Upper lobe of left lung (tissue), 6 donors: ENCODE measurements around the gene RPS6KA2. TPM values are rescaled to one million over a fixed set of nuclear protein-coding genes. Genes with fewer than 3 reads are reported as not detected.
A peak's percentile ranks its signal among the peaks of the same experiment; 100 is the strongest.
"Not testable (repeated sequence)": the region's sequence is repeated elsewhere in the genome, so short reads cannot be mapped to it uniquely, and the experiment has no call there.

Experiments used
- ATAC-seq, 2 donors: fragments of 200-7000 bp; cut with Tn5 transposase; one replicate each; pipeline ENCODE4 v1.9.1; 2022; ENCODE audit warnings: mild to moderate bottlenecking in 2 of 2, moderate library complexity in 2 of 2; ENCODE audit not compliant: low FRiP score in 2 of 2
- DNase-seq, 2 donors: peaks; one replicate each; pipeline ENCODE4 v3.0.0-alpha.2; 2019 to 2020
- H3K27ac ChIP-seq, 4 donors: fragments of 200-600 bp; sonication (generic); one replicate each; pipeline ENCODE4 v1.5.1; 2016 to 2019
- H3K27me3 ChIP-seq, 4 donors: fragments of 200-600 bp; sonication (generic); one replicate each; pipeline ENCODE4 v1.5.1; 2017 to 2019
- H3K36me3 ChIP-seq, 4 donors: fragments of 200-600 bp; sonication (generic); one replicate each; pipeline ENCODE4 v1.5.1; 2016 to 2019
- H3K4me1 ChIP-seq, 4 donors: fragments of 200-600 bp; sonication (generic); one replicate each; pipeline ENCODE4 v1.5.1; 2018 to 2019
- H3K4me3 ChIP-seq, 4 donors: fragments of 200-600 bp; sonication (generic); one replicate each; pipeline ENCODE4 v1.5.1; 2017 to 2019; ENCODE audit warnings: mild to moderate bottlenecking in 2 of 4, moderate library complexity in 1 of 4
- H3K9me3 ChIP-seq, 4 donors: fragments of 200-600 bp; sonication (generic); one replicate each; pipeline ENCODE4 v1.5.1; 2018 to 2019
- CTCF ChIP-seq, 6 experiments: fragments of 450-650 bp in 4 of 6; fragments of 200-600 bp in 2 of 6; sonication (generic) in 2 of 6; IDR thresholded peaks; one replicate each; pipeline ENCODE4 v1.5.1; 2016 to 2019; ENCODE audit warnings: antibody characterized with exemption in 6 of 6
- EP300 ChIP-seq, 4 donors: sonication (generic); formaldehyde crosslinking; IDR thresholded peaks; one replicate each; pipeline ENCODE4 v1.5.1; 2017; ENCODE audit warnings: antibody characterized with exemption in 4 of 4, control low read depth in 2 of 4
- POLR2A ChIP-seq, 4 donors: fragments of 450-650 bp; IDR thresholded peaks; one replicate each; pipeline ENCODE4 v1.5.1; 2016 to 2017; ENCODE audit warnings: antibody characterized with exemption in 4 of 4, mild to moderate bottlenecking in 2 of 4
- POLR2AphosphoS5 ChIP-seq, 2 donors: sonication (generic); formaldehyde crosslinking; IDR thresholded peaks; one replicate each; pipeline ENCODE4 v1.5.1; 2017; ENCODE audit warnings: antibody characterized with exemption in 2 of 2
- WGBS, 2 donors: methylation state at CpG; one replicate each; pipeline ENCODE4 v1.1.5; 2017 to 2018; 5-methylcytosine and 5-hydroxymethylcytosine counted together
- total RNA-seq, 6 donors: library from RNA; depleted of rRNA in 4 of 6; stranded (reverse); fragments of >200 nt in 4 of 6; gene quantifications; one replicate each; pipeline versions ENCODE4 v1.1.0 to v1.2.1, GENCODE V29; 2016 to 2021
- donor health status: DM: no; HTN: no; CAD: no; lungs with moderate emphysema.
- donor health status: DM: no; HTN: yes; CAD: no; lungs with severe emphysema.

The RPS6KA2 gene
- total RNA-seq, 6 donors from 2014 or later, result 101 to 233 (median 168) TPM

- Histone ChIP-seq H3K4me1 (peaks cover 16 to 29% (median 17%) of the 10 kb centered on the region in 4 donors), H3K4me3 (no peak overlapping the region), H3K27me3 (no peaks in the 10 kb centered on the region), H3K27ac (no peak overlapping the region), H3K36me3 (peaks cover 0 to 3% (median 0%) of the 10 kb centered on the region in 4 donors), H3K9me3 (no peaks in the 10 kb centered on the region)
- DNase-seq (no peak), ATAC-seq (no peak)
- WGBS, 2 donors, result 77% methylated on average over 14 to 15 of the region's 15 CpGs
- TF ChIP-seq CTCF (IDR thresholded peaks at IDR 0.05) (no peak), POLR2AphosphoS5 (IDR thresholded peaks at IDR 0.05) (no peak), POLR2A (IDR thresholded peaks at IDR 0.05) (no peak), EP300 (IDR thresholded peaks at IDR 0.05) (no peak)
Observed at GRCh38 chr6:166583230-166583965, 43.7 kb downstream of the RPS6KA2 start.

GRCh38 chr6:166582258-166582657 lies 44.8 kb downstream of the RPS6KA2 start:
- peaks cover 0 to 3% (median 0%) of the 10 kb centered on the region in 4 donors for H3K36me3 ChIP-seq
- H3K27me3 ChIP-seq, result no peaks in the 10 kb centered on the region
- no peaks in the 10 kb centered on the region for H3K9me3 ChIP-seq
- H3K4me1 ChIP-seq, result peaks cover 4 to 17% (median 6%) of the 10 kb centered on the region in 4 donors
- WGBS, 2 donors, result 97 to 98% methylated on average over 6 of the region's 6 CpGs
- TF ChIP-seq EP300 (IDR thresholded peaks at IDR 0.05) (no peak), POLR2AphosphoS5 (IDR thresholded peaks at IDR 0.05) (no peak), POLR2A (IDR thresholded peaks at IDR 0.05) (no peak), CTCF (IDR thresholded peaks at IDR 0.05) (no peak)
- no peak overlapping the region for H3K4me3 ChIP-seq
- DNase-seq (no peak), ATAC-seq (no peak)
- H3K27ac ChIP-seq, result no peak overlapping the region

- H3K27ac ChIP-seq, H3K4me3 ChIP-seq, DNase-seq, H3K9me3 ChIP-seq, H3K27me3 ChIP-seq, H3K36me3 ChIP-seq, ATAC-seq: not testable (repeated sequence)
- H3K4me1 ChIP-seq, result peaks cover under 1 to 13% (median 6%) of the 10 kb centered on the region in 4 donors
- 94 to 95% methylated on average over 6 to 8 of the region's 8 CpGs for WGBS, 2 donors
Observed at GRCh38 chr6:166581801-166582200, 45.2 kb downstream of the RPS6KA2 start.

GRCh38 chr6:166581091-166581511 lies 46.0 kb downstream of the RPS6KA2 start:
- TF ChIP-seq POLR2AphosphoS5 (IDR thresholded peaks at IDR 0.05) (no peak), EP300 (IDR thresholded peaks at IDR 0.05) (no peak), CTCF (IDR thresholded peaks at IDR 0.05) (no peak), POLR2A (IDR thresholded peaks at IDR 0.05) (no peak)
- WGBS, 2 donors, result 99% methylated on average over 10 to 11 of the region's 11 CpGs
- Histone ChIP-seq H3K4me3 (no peak overlapping the region), H3K4me1 (peaks cover 0 to 11% (median 6%) of the 10 kb centered on the region in 4 donors), H3K27me3 (no peaks in the 10 kb centered on the region), H3K36me3 (peaks cover 0 to 3% (median 0%) of the 10 kb centered on the region in 4 donors), H3K9me3 (no peaks in the 10 kb centered on the region), H3K27ac (no peak overlapping the region)
- DNase-seq (no peak), ATAC-seq (peak in 1 of 2 donors; percentile 21)

GRCh38 chr6:166580076-166581050 lies 46.7 kb downstream of the RPS6KA2 start:
- no peak for TF ChIP-seq POLR2AphosphoS5 (IDR thresholded peaks at IDR 0.05)
- H3K27ac ChIP-seq, result no peak overlapping the region
- no peaks in the 10 kb centered on the region for H3K27me3 ChIP-seq
- no peaks in the 10 kb centered on the region for H3K9me3 ChIP-seq
- WGBS, 2 donors, result 87 to 92% methylated on average over 17 of the region's 17 CpGs
- ATAC-seq (peak in 1 of 2 donors; percentile 57), DNase-seq (peak in 1 of 2 donors; percentile 18)
- peaks cover 0 to 11% (median 6%) of the 10 kb centered on the region in 4 donors for H3K4me1 ChIP-seq
- H3K4me3 ChIP-seq, result no peak overlapping the region
- peaks cover 0 to 3% (median 0%) of the 10 kb centered on the region in 4 donors for H3K36me3 ChIP-seq
